Measurements from ENCODE around the gene KIF26B.
A peak's percentile ranks its signal among the peaks of the same experiment; 100 is the strongest.

KIF26B gene

DNA sequence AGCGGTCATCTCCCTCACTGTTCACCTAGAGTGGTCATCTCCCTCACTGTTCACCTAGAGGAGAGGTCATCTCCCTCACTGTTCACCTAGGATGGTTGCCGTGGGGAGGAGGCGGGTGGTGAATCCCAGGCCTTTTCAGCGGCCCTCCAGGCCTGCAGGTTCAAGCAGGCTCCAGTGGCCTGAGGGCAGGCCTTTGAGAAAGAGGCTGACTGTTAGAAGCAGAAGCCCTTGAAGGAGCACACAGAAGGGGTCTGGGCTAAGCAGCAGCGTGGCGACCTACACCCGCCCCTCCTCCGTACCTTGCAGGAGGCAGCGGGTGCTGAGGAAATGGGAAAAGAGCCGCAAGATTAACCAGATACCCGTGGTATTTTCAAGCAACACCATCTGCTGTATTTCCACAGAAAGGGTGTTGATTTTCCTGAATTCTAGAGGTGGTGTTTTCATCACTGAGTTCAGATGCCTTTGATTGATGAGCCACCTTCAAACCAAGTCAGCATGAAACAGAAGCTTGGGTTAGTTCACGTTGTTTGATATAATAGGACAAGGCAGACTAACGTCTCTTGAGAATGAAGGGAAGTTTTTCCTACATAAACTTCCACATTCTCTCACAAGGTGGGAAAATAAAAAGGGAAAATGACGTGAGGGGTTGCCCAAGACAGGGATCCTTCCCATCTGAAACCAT lies 289.5 kb downstream of the KIF26B start:
- Histone ChIP-seq H3K36me3 (no peaks in the 10 kb centered on the region), H3K4me3 (ENCODE audit: low read depth, low read length) (no peak overlapping the region), H3K27me3 (no peaks in the 10 kb centered on the region), H3K9me3 (no peaks in the 10 kb centered on the region; the same call in 1 of the 2 replicates), H3K4me1 (peaks cover 24% of the 10 kb centered on the region)
- DNase-seq, result no peak
- TF ChIP-seq, protein P1, sequence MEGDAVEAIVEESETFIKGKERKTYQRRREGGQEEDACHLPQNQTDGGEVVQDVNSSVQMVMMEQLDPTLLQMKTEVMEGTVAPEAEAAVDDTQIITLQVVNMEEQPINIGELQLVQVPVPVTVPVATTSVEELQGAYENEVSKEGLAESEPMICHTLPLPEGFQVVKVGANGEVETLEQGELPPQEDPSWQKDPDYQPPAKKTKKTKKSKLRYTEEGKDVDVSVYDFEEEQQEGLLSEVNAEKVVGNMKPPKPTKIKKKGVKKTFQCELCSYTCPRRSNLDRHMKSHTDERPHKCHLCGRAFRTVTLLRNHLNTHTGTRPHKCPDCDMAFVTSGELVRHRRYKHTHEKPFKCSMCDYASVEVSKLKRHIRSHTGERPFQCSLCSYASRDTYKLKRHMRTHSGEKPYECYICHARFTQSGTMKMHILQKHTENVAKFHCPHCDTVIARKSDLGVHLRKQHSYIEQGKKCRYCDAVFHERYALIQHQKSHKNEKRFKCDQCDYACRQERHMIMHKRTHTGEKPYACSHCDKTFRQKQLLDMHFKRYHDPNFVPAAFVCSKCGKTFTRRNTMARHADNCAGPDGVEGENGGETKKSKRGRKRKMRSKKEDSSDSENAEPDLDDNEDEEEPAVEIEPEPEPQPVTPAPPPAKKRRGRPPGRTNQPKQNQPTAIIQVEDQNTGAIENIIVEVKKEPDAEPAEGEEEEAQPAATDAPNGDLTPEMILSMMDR (IDR thresholded peaks at IDR 0.05; ENCODE audit: low read depth, low read length), result no peak

DNA sequence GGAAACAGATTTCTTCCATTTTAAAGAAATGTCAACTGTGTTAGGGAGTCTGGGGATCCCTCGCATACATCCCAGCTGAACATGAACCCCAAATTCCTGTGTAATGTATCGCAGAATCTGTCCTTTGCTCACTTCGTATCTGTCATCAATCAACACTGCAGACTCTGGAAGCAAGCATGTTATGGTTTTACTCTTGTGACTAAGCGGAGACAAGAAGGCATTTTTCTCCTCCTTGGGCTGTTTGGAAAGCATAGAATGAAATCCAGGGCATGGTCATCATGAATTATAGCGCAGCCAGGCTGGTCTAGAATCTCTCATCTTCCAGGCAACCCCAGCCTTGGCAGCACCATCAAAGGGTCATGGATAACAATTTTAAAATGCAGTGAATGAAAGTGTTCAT lies 290.2 kb downstream of the KIF26B start:
- no peaks in the 10 kb centered on the region for H3K27me3 ChIP-seq
- H3K36me3 ChIP-seq, result no peaks in the 10 kb centered on the region
- H3K9me3 ChIP-seq, result no peaks in the 10 kb centered on the region; the same call in 1 of the 2 replicates
- no peak overlapping the region for H3K4me3 ChIP-seq (ENCODE audit: low read depth, low read length)
- TF ChIP-seq, protein P1 (IDR thresholded peaks at IDR 0.05; ENCODE audit: low read depth, low read length), result no peak
- peaks cover 30% of the 10 kb centered on the region for H3K4me1 ChIP-seq
- DNase-seq, result no peak

DNA sequence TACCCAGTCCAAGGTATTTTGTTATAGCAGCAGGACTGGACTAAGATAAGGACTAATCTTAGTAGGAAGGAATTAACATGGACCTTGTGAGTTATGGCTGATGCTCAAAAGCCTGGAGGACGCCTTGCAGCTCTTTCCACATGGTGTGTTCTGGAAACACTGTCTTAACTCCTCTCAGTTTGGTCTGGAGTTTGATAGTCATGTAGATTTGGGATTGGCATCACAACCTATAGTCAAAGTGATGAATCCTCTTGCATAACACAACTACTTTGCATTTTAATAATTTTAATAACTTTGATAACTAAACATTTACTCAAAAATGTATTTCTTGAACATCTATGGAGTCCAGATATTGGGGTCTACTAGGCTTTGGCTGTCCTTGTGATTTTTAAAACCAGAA lies 293.7 kb downstream of the KIF26B start:
- Histone ChIP-seq H3K36me3 (no peaks in the 10 kb centered on the region), H3K9me3 (no peaks in the 10 kb centered on the region; the same call in 1 of the 2 replicates)
- TF ChIP-seq, protein P1 (IDR thresholded peaks at IDR 0.05; ENCODE audit: low read depth, low read length), result no peak

DNA sequence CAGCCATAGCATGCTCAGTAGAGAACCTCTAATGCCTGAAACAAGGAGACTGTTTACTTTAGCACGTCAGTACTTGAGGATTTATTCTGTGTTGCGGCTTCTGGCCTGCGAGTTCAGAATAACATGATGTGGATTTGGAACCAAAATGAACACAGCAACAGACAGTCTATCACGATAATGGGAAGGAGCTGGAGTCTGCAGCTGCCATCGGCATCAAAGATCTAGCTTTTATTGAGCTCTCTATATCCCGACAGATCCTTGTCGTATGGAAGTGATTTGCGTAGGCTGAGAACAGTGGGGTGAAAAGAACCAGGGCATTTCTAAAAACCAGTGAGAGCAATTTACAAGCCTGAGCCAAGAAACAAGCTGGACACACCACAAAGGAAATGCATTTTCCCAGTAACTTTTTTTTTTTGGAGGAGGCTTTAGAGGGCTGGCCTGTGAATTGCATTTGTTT lies 294.2 kb downstream of the KIF26B start:
- peaks cover 20% of the 10 kb centered on the region for H3K4me1 ChIP-seq
- no peaks in the 10 kb centered on the region for H3K27me3 ChIP-seq
- no peaks in the 10 kb centered on the region for H3K36me3 ChIP-seq
- no peaks in the 10 kb centered on the region; the same call in 1 of the 2 replicates for H3K9me3 ChIP-seq
- TF ChIP-seq, protein P1 (IDR thresholded peaks at IDR 0.05; ENCODE audit: low read depth, low read length), result no peak
- peak; percentile 32 for DNase-seq
- peak overlapping the region; percentile 37 for H3K4me3 ChIP-seq (ENCODE audit: low read depth, low read length)

More for the DNA sequence above, 293.7 kb downstream of the KIF26B start:
- no peak for DNase-seq
- H3K4me1 ChIP-seq, result peaks cover 20% of the 10 kb centered on the region
- no peaks in the 10 kb centered on the region for H3K27me3 ChIP-seq
- peak overlapping the region; percentile 37 for H3K4me3 ChIP-seq (ENCODE audit: low read depth, low read length)

DNA sequence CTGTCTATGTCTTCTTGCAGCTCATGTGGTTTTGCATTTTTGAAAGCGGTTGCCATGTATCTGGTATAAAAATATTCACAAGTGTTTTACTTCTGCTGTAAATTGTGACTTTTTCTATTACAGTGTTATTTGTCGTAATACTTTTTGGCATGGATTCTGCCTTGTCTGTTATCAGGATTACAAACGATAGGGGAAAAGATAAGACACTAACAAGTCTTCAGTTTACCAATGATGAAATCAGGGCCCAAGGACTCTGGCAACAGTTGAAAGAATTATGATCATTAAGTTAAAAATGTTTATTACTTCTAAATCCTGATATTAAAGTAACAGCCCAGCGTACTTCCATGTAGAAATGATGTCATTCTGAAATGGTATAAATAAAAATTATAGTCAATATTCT lies 298.8 kb downstream of the KIF26B start:
- Histone ChIP-seq H3K4me1 (peaks cover 26% of the 10 kb centered on the region), H3K4me3 (ENCODE audit: low read depth, low read length) (no peak overlapping the region), H3K36me3 (no peaks in the 10 kb centered on the region), H3K9me3 (no peaks in the 10 kb centered on the region), H3K27me3 (no peaks in the 10 kb centered on the region)
- TF ChIP-seq, protein P1 (IDR thresholded peaks at IDR 0.05; ENCODE audit: low read depth, low read length), result no peak
- no peak for DNase-seq

DNA sequence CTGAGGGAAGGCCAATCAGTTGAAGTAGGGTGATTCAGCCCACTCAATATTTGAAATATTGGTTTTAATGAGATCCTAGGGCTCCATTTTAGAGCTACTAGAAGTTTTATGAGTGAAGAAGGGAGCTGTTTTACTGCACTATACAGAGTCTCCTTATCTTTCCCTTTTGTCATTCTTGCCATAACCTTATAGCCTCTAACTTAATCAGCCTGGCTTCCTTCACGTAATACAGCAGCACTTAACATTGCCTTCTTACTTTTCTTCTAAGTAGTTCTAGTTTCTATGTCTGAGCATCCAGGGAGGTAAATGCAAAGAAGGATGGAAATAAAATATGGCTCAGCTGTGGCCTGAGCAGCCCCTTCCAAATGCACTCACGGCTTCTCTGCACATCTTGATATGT lies 299.3 kb downstream of the KIF26B start:
- no peak for DNase-seq
- H3K9me3 ChIP-seq, result no peaks in the 10 kb centered on the region
- H3K4me3 ChIP-seq (ENCODE audit: low read depth, low read length), result no peak overlapping the region
- TF ChIP-seq, protein P1 (IDR thresholded peaks at IDR 0.05; ENCODE audit: low read depth, low read length), result no peak
- H3K4me1 ChIP-seq, result peaks cover 27% of the 10 kb centered on the region
- no peaks in the 10 kb centered on the region for H3K27me3 ChIP-seq
- H3K36me3 ChIP-seq, result no peaks in the 10 kb centered on the region
